ENCODE data around the gene PPM1E. TPM values are rescaled to one million over a fixed set of nuclear protein-coding genes. Genes with fewer than 3 reads are reported as not detected.

PPM1E gene
- polyA plus RNA-seq, 1 donor (not counting 4 experiments of a cell fraction or from before 2014, with no cell fraction given), result not detected

GRCh38 chr17:58788199-58788598 is 32.5 kb downstream of the PPM1E start:
- no peaks in the 10 kb centered on the region for H3K27me3 ChIP-seq (ENCODE audit: control insufficient read depth, extremely low read depth, insufficient read depth, low read length)
- H3K9me1 ChIP-seq (ENCODE audit: control insufficient read depth, extremely low read depth, insufficient read depth, low read length), result no peaks in the 10 kb centered on the region
- DNase-seq (ENCODE audit: low read depth, low spot score) (no peak), FAIRE-seq (no peak)
- dilution Hi-C loops (cut with MboI; ENCODE audit: extremely low pct_ligation_motif_present, low sequenced_read_pairs), result no loop called here
- H3K36me3 ChIP-seq (ENCODE audit: control insufficient read depth in 2 of 2, extremely low read depth in 1 of 2, insufficient read depth in 2 of 2, low read length in 2 of 2), result no peaks in the 10 kb centered on the region
- no peak overlapping the region for H2AFZ ChIP-seq (ENCODE audit: control insufficient read depth, low read length)
- no peaks in the 10 kb centered on the region for H4K20me1 ChIP-seq (ENCODE audit: control insufficient read depth, extremely low read depth, insufficient read depth, low read length)
- H3K79me2 ChIP-seq (ENCODE audit: control insufficient read depth, insufficient read depth, low read length), result no peaks in the 10 kb centered on the region
- H3K27ac ChIP-seq (ENCODE audit: control insufficient read depth, insufficient read depth, low read length), result no peak overlapping the region
- no peak overlapping the region for H3K9ac ChIP-seq (ENCODE audit: control insufficient read depth, extremely low read depth, insufficient read depth, low read length)
- H3K4me1 ChIP-seq (ENCODE audit: control insufficient read depth, extremely low read depth, insufficient read depth, low read length), result peaks cover 10% of the 10 kb centered on the region
- no peaks in the 10 kb centered on the region for H3K9me3 ChIP-seq (ENCODE audit: control insufficient read depth, low read depth, low read length)
- no peak for TF ChIP-seq EZH2 (IDR thresholded peaks at IDR 0.05; ENCODE audit: low read length)
- TF ChIP-seq, protein P1, sequence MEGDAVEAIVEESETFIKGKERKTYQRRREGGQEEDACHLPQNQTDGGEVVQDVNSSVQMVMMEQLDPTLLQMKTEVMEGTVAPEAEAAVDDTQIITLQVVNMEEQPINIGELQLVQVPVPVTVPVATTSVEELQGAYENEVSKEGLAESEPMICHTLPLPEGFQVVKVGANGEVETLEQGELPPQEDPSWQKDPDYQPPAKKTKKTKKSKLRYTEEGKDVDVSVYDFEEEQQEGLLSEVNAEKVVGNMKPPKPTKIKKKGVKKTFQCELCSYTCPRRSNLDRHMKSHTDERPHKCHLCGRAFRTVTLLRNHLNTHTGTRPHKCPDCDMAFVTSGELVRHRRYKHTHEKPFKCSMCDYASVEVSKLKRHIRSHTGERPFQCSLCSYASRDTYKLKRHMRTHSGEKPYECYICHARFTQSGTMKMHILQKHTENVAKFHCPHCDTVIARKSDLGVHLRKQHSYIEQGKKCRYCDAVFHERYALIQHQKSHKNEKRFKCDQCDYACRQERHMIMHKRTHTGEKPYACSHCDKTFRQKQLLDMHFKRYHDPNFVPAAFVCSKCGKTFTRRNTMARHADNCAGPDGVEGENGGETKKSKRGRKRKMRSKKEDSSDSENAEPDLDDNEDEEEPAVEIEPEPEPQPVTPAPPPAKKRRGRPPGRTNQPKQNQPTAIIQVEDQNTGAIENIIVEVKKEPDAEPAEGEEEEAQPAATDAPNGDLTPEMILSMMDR (optimal IDR thresholded peaks at IDR 0.05 in 1 of 3, IDR thresholded peaks at IDR 0.05 in 1 of 3, conservative IDR thresholded peaks at IDR 0.05 in 1 of 3; ENCODE audit: extremely low read depth in 1 of 3, insufficient read depth in 2 of 3, low read length in 3 of 3), result no peak
- H3K4me2 ChIP-seq (ENCODE audit: control insufficient read depth, extremely low read depth, insufficient read depth, low read depth, low read length), result no peak overlapping the region
- H3K4me3 ChIP-seq (ENCODE audit: control insufficient read depth in 2 of 3, extremely low read depth in 1 of 3, insufficient read depth in 2 of 3, low read depth in 1 of 3, low read length in 3 of 3), result no peak overlapping the region

- no peaks in the 10 kb centered on the region for H3K27me3 ChIP-seq (ENCODE audit: control insufficient read depth, extremely low read depth, insufficient read depth, low read length)
- dilution Hi-C loops (cut with MboI; ENCODE audit: extremely low pct_ligation_motif_present, low sequenced_read_pairs), result no loop called here
- no peaks in the 10 kb centered on the region for H3K36me3 ChIP-seq (ENCODE audit: control insufficient read depth in 2 of 2, extremely low read depth in 1 of 2, insufficient read depth in 2 of 2, low read length in 2 of 2)
- no peaks in the 10 kb centered on the region for H3K9me1 ChIP-seq (ENCODE audit: control insufficient read depth, extremely low read depth, insufficient read depth, low read length)
- TF ChIP-seq, protein P1 (optimal IDR thresholded peaks at IDR 0.05 in 1 of 3, IDR thresholded peaks at IDR 0.05 in 1 of 3, conservative IDR thresholded peaks at IDR 0.05 in 1 of 3; ENCODE audit: extremely low read depth in 1 of 3, insufficient read depth in 2 of 3, low read length in 3 of 3), result no peak
- no peak for TF ChIP-seq EZH2 (IDR thresholded peaks at IDR 0.05; ENCODE audit: low read length)
- H4K20me1 ChIP-seq (ENCODE audit: control insufficient read depth, extremely low read depth, insufficient read depth, low read length), result no peaks in the 10 kb centered on the region
- no peaks in the 10 kb centered on the region for H3K9me3 ChIP-seq (ENCODE audit: control insufficient read depth, low read depth, low read length)
- no peaks in the 10 kb centered on the region for H3K79me2 ChIP-seq (ENCODE audit: control insufficient read depth, insufficient read depth, low read length)
- peaks cover 10% of the 10 kb centered on the region for H3K4me1 ChIP-seq (ENCODE audit: control insufficient read depth, extremely low read depth, insufficient read depth, low read length)
- FAIRE-seq (no peak), DNase-seq (ENCODE audit: low read depth, low spot score) (no peak)
- no peak overlapping the region for H3K4me2 ChIP-seq (ENCODE audit: control insufficient read depth, extremely low read depth, insufficient read depth, low read depth, low read length)
- H3K4me3 ChIP-seq (ENCODE audit: control insufficient read depth in 2 of 3, extremely low read depth in 1 of 3, insufficient read depth in 2 of 3, low read depth in 1 of 3, low read length in 3 of 3), result no peak overlapping the region
- H3K27ac ChIP-seq (ENCODE audit: control insufficient read depth, insufficient read depth, low read length), result no peak overlapping the region
- no peak overlapping the region for H2AFZ ChIP-seq (ENCODE audit: control insufficient read depth, low read length)
- H3K9ac ChIP-seq (ENCODE audit: control insufficient read depth, extremely low read depth, insufficient read depth, low read length), result no peak overlapping the region
These were observed 33.5 kb downstream of the PPM1E start for GRCh38 chr17:58789160-58789559.

Measured in keratinocyte (primary cell).